Naive thymus-derived CD4-positive, alpha-beta T cell (primary cell): ENCODE results near the gene IKZF1. TPM values are rescaled to one million over a fixed set of nuclear protein-coding genes. Genes with fewer than 3 reads are reported as not detected.

Experiments used
- ATAC-seq: fragments of 150-1000 bp; cut with Tn5 transposase; 2 replicates; pipeline ENCODE4 v1.10.0; 2021; ENCODE audit warnings: mild to moderate bottlenecking, moderate library complexity
- CTCF ChIA-PET: fragments of 350-600 bp; sonication (Branson Sonifier 250); formaldehyde crosslinking; loops from one replicate; lab custom pipeline; 2021; ENCODE audit warnings: antibody characterized with exemption; lab: Charles Lee
- POLR2A ChIA-PET: fragments of 350-600 bp; sonication (Branson Sonifier 250); formaldehyde crosslinking; loops from one replicate; lab custom pipeline; 2021; ENCODE audit warnings: antibody characterized with exemption, inconsistent platforms; lab: Charles Lee
- DNase-seq, 9 donors: peaks; one replicate each; pipeline versions ENCODE4 v3.0.0 to v3.0.0-alpha.2; 2020 to 2022; ENCODE audit warnings: mixed read lengths in 1 of 9
- H3K27ac ChIP-seq: one replicate; pipeline ENCODE4 v1.7.0; 2013; ENCODE audit warnings: mild to moderate bottlenecking, low read depth, low read length, moderate library complexity
- H3K27me3 ChIP-seq, 2 donors: one replicate each; pipeline ENCODE4 v1.7.0; 2013; ENCODE audit warnings: low read length in 2 of 2, mild to moderate bottlenecking in 2 of 2, moderate library complexity in 2 of 2; ENCODE audit not compliant: control insufficient read depth in 2 of 2, insufficient read depth in 2 of 2
- H3K36me3 ChIP-seq, 3 experiments: 1 replicate in 2 of 3; 2 replicates in 1 of 3; pipeline ENCODE4 v1.7.0; 2013; ENCODE audit warnings: low read length in 3 of 3, mild to moderate bottlenecking in 3 of 3, moderate library complexity in 1 of 3; ENCODE audit not compliant: insufficient read depth in 3 of 3, control insufficient read depth in 2 of 3
- H3K4me1 ChIP-seq, 2 donors: one replicate each; pipeline ENCODE4 v1.7.0; 2013; ENCODE audit warnings: low read length in 2 of 2, mild to moderate bottlenecking in 2 of 2, moderate library complexity in 1 of 2; ENCODE audit not compliant: control insufficient read depth in 2 of 2, insufficient read depth in 2 of 2
- H3K4me3 ChIP-seq: 2 replicates; pipeline ENCODE4 v1.7.0; 2013; ENCODE audit warnings: mild to moderate bottlenecking, low read length
- H3K9me3 ChIP-seq, 3 experiments: 1 replicate in 2 of 3; 2 replicates in 1 of 3; pipeline ENCODE4 v1.7.0; 2013; ENCODE audit warnings: low read length in 3 of 3; ENCODE audit not compliant: control insufficient read depth in 2 of 3
- H3K27ac Mint-ChIP-seq, 9 donors: one replicate each; pipeline ENCODE4 v1.8.0; 2020 to 2022; ENCODE audit warnings: mixed read lengths in 9 of 9, mild to moderate bottlenecking in 8 of 9, moderate library complexity in 5 of 9, inconsistent platforms in 2 of 9
- H3K27me3 Mint-ChIP-seq, 5 donors: one replicate each; pipeline ENCODE4 v1.8.0; 2021 to 2022; ENCODE audit warnings: mixed read lengths in 5 of 5, mild to moderate bottlenecking in 1 of 5
- H3K36me3 Mint-ChIP-seq, 5 donors: one replicate each; pipeline ENCODE4 v1.8.0; 2020 to 2022; ENCODE audit warnings: mixed read lengths in 5 of 5, mild to moderate bottlenecking in 3 of 5, inconsistent platforms in 1 of 5
- H3K4me1 Mint-ChIP-seq, 7 donors: one replicate each; pipeline ENCODE4 v1.8.0; 2020 to 2022; ENCODE audit warnings: mixed read lengths in 7 of 7, mild to moderate bottlenecking in 3 of 7, inconsistent platforms in 1 of 7
- H3K4me3 Mint-ChIP-seq, 10 donors: one replicate each; pipeline ENCODE4 v1.8.0; 2020 to 2022; ENCODE audit warnings: mild to moderate bottlenecking in 10 of 10, mixed read lengths in 10 of 10, moderate library complexity in 6 of 10, inconsistent platforms in 2 of 10
- H3K9me3 Mint-ChIP-seq, 11 donors: one replicate each; pipeline ENCODE4 v1.8.0; 2020 to 2022; ENCODE audit warnings: mixed read lengths in 11 of 11, mild to moderate bottlenecking in 4 of 11, inconsistent platforms in 1 of 11, moderate library complexity in 1 of 11
- intact Hi-C, 2 donors: fragments of 100-400 bp; cut with micrococcal nuclease; formaldehyde crosslinking; loops; one replicate each; pipeline ENCODE4 v1.15.1; 2023
- polyA plus RNA-seq, 2 donors: library from polyadenylated mRNA; unstranded; fragments of 300-500 nt; fragmentation: Illumina TruSeq; gene quantifications; one replicate each; pipeline ENCODE4 v1.2.3, GENCODE V29; 2021
- total RNA-seq, 6 experiments: library from RNA in 5 of 6; stranded (reverse) in 5 of 6; gene quantifications; 1 replicate in 5 of 6; 2 replicates in 1 of 6; pipeline ENCODE4 v1.2.3 and lab custom pipeline; 2021 to 2026

Gene IKZF1
- total and polyA plus RNA-seq, 7 experiments from 2014 or later: 258 to 548 (median 434) TPM

DNA sequence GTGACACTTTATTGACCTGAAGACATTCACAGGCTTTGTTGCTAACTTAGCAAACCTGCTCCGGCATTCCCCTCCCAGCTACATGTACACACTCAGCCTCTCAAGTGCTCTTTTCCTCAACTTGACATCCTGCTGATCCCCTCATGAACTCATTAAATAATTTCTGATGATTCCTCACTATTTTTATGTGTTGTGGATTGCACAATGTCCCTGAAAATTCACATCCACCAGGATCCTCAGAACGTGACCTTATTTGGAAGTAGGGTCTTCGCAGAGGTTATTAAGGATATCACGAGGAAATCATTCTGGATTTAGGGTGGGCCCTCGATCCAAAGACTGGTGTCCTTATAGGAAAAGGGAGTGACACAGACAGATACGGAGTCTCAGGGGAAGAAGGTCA, 118.3 kb downstream of the IKZF1 start:
- H3K27me3 Mint-ChIP-seq: no peaks in the 10 kb centered on the region
- H3K27ac Mint-ChIP-seq: no peak overlapping the region

DNA sequence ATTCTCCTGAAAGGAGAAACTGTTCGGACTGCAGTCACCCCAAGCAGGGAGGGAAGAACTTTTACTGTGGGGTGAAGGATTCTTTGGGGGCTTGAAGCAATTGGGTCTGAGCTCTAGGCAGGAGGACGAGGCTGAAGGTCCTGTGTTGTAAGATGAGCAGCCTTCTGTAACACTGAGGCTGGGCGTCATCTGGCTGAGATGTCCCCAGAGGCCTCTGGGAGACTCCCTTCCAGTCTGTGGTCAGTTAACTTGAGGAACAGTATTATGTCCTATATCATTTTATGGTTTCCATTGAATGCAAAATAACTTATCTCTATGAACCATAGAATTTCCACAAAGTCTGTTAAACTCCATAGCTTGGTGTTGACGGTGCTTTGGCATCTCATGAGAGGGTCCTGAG, 119.3 kb downstream of the IKZF1 start:
- H3K4me3 Mint-ChIP-seq: no peak overlapping the region
- Histone ChIP-seq H3K4me1 (no peaks in the 10 kb centered on the region), H3K4me3 (no peak overlapping the region), H3K36me3 (no peaks in the 10 kb centered on the region), H3K9me3 (no peaks in the 10 kb centered on the region), H3K27ac (no peak overlapping the region), H3K27me3 (no peaks in the 10 kb centered on the region)
- ChIA-PET CTCF (no interaction called here), POLR2A (no interaction called here)
- H3K27ac Mint-ChIP-seq: no peak overlapping the region
- no peak for DNase-seq
- H3K4me1 Mint-ChIP-seq: no peaks in the 10 kb centered on the region
- ATAC-seq: no peak
- no peaks in the 10 kb centered on the region for H3K36me3 Mint-ChIP-seq
- no peaks in the 10 kb centered on the region for H3K9me3 Mint-ChIP-seq
- intact Hi-C loops: no loop called here
- no peaks in the 10 kb centered on the region for H3K27me3 Mint-ChIP-seq

More for the DNA sequence above, 118.3 kb downstream of the IKZF1 start:
- Mint-ChIP-seq H3K36me3 (no peaks in the 10 kb centered on the region), H3K4me1 (peaks cover 0 to 3% (median under 1%) of the 10 kb centered on the region in 7 donors), H3K4me3 (no peak overlapping the region), H3K9me3 (no peaks in the 10 kb centered on the region)
- H3K27me3 ChIP-seq: no peaks in the 10 kb centered on the region
- POLR2A ChIA-PET: no interaction called here
- no peak overlapping the region for H3K27ac ChIP-seq
- intact Hi-C loops: no loop called here
- DNase-seq (no peak), ATAC-seq (no peak)
- no peaks in the 10 kb centered on the region for H3K36me3 ChIP-seq
- H3K9me3 ChIP-seq: no peaks in the 10 kb centered on the region
- no peak overlapping the region for H3K4me3 ChIP-seq
- CTCF ChIA-PET: interaction anchor here (0.5 to 2.7 kb wide), 4 partner anchors 217 to 718 kb away, joined by 3 to 12 read pairs (median 6); no protein-coding TSS in a partner anchor
- H3K4me1 ChIP-seq: no peaks in the 10 kb centered on the region

DNA sequence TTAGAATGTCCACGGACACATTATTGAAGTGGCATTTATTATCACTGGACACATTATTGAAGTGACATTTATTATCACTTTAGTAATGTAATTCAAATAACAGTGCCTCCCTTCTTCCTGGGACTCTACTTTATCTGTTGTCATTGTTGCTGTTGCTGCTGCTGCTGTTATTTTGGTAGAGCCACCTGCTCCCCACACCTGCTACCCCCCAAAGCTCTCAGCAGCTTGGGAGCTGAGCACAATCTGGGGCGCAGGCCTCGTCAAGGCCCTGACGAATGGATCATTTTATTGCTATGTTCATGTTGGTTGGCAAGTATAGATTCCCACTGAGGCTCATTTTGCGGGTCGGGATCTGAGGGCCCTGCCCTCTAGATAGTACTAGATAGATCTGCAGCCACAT, 120.8 kb downstream of the IKZF1 start:
- Mint-ChIP-seq H3K4me1 (no peaks in the 10 kb centered on the region), H3K4me3 (no peak overlapping the region), H3K9me3 (no peaks in the 10 kb centered on the region), H3K36me3 (no peaks in the 10 kb centered on the region), H3K27me3 (no peaks in the 10 kb centered on the region), H3K27ac (no peak overlapping the region)
- no peaks in the 10 kb centered on the region for H3K27me3 ChIP-seq
- no peak overlapping the region for H3K27ac ChIP-seq
- ChIA-PET CTCF (no interaction called here), POLR2A (interaction anchor here (1.1 kb wide), 1 partner anchor 12 kb away, joined by 4 read pairs; no protein-coding TSS in a partner anchor)
- no peaks in the 10 kb centered on the region for H3K4me1 ChIP-seq
- DNase-seq (no peak), ATAC-seq (no peak)
- H3K9me3 ChIP-seq: no peaks in the 10 kb centered on the region
- no peak overlapping the region for H3K4me3 ChIP-seq
- intact Hi-C loops: no loop called here
- H3K36me3 ChIP-seq: no peaks in the 10 kb centered on the region

DNA sequence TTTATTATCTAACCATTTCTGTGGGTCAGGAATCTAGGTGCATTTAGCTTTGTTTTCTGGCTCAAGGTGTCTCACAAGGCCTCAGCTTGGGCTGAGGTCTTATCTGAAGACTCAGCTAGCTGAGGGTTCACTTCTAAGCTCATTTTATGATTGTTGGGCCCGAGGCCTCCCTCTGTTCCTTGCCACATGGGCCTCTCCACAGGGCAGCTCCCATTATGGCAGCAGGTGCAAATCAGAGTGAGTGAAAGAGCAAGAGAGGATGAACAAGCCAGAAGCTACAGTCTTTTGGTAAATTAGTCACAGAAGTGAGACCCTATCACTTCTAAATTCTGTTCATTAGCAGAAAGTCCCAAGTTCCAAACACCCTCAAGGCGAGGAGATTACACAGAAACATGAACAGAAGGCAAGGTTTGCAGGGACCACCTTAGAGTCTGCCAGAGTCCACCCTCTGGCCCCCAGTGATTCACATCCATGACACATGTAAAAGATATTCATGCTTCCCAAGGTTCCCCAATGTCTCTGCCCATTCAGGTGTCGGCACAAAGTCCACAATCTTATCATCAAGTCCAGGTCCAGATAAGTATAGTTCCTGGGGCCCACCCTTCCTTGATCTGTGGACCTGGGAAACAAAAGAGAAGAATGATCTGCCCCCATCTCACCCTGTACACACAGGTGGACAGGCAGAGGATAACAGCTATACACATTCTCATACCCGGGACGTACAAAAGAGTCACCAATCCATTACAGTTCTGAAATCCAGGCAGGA, 121.9 kb downstream of the IKZF1 start:
- POLR2A ChIA-PET: interaction anchor here (0.7 to 1.4 kb wide), 2 partner anchors 8 to 11 kb away, joined by 3 to 4 read pairs; no protein-coding TSS in a partner anchor
- H3K4me1 Mint-ChIP-seq: no peaks in the 10 kb centered on the region
- DNase-seq (no peak), ATAC-seq (no peak)
- H3K27me3 Mint-ChIP-seq: no peaks in the 10 kb centered on the region
- H3K9me3 ChIP-seq: no peaks in the 10 kb centered on the region
- H3K27ac Mint-ChIP-seq: peak overlapping the region in 1 of 9 donors; percentile 20
- no peak overlapping the region for H3K4me3 ChIP-seq
- H3K27me3 ChIP-seq: no peaks in the 10 kb centered on the region
- H3K9me3 Mint-ChIP-seq: no peaks in the 10 kb centered on the region
- no peaks in the 10 kb centered on the region for H3K36me3 ChIP-seq
- intact Hi-C loops: no loop called here
- H3K36me3 Mint-ChIP-seq: no peaks in the 10 kb centered on the region
- CTCF ChIA-PET: interaction anchor here (0.9 to 1.7 kb wide), 3 partner anchors 9 to 334 kb away, joined by 3 to 4 read pairs (median 4); partner anchors contain the start of gene ZPBP
- no peaks in the 10 kb centered on the region for H3K4me1 ChIP-seq
- no peak overlapping the region for H3K4me3 Mint-ChIP-seq
- no peak overlapping the region for H3K27ac ChIP-seq

DNA sequence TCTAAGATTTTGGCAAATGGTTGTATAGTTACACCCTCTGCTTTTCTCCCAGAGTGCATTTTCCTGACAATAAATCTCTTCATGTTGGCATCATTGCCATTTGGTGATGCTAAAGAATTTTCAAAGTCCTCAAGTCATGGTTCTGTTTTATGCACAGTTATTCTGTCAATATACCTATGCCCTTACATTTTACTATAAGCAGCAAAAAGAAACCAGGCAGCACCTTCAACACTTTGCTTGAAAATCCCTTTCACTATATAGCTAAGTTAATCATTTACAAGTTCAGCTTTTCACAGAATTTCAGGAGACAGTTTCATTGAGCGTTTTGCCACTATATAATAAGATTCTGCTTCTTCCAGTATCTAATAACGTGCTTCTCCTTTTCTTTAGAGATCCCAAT, 123.0 kb downstream of the IKZF1 start:
- ChIA-PET POLR2A (interaction anchor here (0.7 to 1.4 kb wide), 3 partner anchors 9 to 12 kb away, joined by 3 to 4 read pairs (median 3); no protein-coding TSS in a partner anchor), CTCF (interaction anchor here (0.9 to 1.7 kb wide), 3 partner anchors 10 to 335 kb away, joined by 3 to 4 read pairs (median 4); partner anchors contain the start of gene ZPBP)
- Mint-ChIP-seq H3K9me3 (no peaks in the 10 kb centered on the region), H3K4me1 (no peaks in the 10 kb centered on the region), H3K36me3 (no peaks in the 10 kb centered on the region), H3K27ac (no peak overlapping the region), H3K4me3 (no peak overlapping the region), H3K27me3 (no peaks in the 10 kb centered on the region)
- Histone ChIP-seq H3K9me3 (no peaks in the 10 kb centered on the region), H3K4me1 (no peaks in the 10 kb centered on the region), H3K27ac (no peak overlapping the region), H3K4me3 (no peak overlapping the region), H3K27me3 (no peaks in the 10 kb centered on the region), H3K36me3 (no peaks in the 10 kb centered on the region)
- intact Hi-C loops: no loop called here
- no peak for ATAC-seq
- DNase-seq: no peak

DNA sequence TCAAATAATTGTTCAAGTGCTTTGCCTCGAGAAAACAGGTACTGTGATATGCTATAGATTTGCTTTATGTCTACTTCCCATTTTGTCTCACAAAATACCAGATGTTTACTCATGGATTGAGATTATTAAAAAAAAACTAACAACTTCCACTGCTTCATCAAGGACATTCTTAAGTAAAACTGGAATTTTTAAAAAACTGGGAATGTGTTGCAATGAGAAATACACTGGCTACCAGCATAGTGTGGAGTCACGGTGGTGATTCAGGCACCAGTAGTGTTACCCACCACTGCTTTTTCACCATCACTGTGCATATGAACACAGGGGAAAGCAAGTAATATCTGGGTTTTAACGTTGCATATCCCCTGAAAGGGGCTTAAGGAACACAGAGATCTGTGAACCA, 124.4 kb downstream of the IKZF1 start:
- ATAC-seq: no peak

More for the DNA sequence above, 124.4 kb downstream of the IKZF1 start:
- no peaks in the 10 kb centered on the region for H3K36me3 Mint-ChIP-seq
- H3K9me3 Mint-ChIP-seq: no peaks in the 10 kb centered on the region
- H3K4me1 ChIP-seq: no peaks in the 10 kb centered on the region
- POLR2A ChIA-PET: interaction anchor here (1.0 kb wide), 1 partner anchor 11 kb away, joined by 3 read pairs; no protein-coding TSS in a partner anchor
- CTCF ChIA-PET: no interaction called here
- H3K4me3 ChIP-seq: no peak overlapping the region
- no peaks in the 10 kb centered on the region for H3K36me3 ChIP-seq
- no peaks in the 10 kb centered on the region for H3K4me1 Mint-ChIP-seq
- no peak for DNase-seq
- H3K9me3 ChIP-seq: no peaks in the 10 kb centered on the region
- H3K27ac Mint-ChIP-seq: no peak overlapping the region
- H3K27me3 Mint-ChIP-seq: no peaks in the 10 kb centered on the region
- intact Hi-C loops: no loop called here
- no peak overlapping the region for H3K27ac ChIP-seq
- H3K27me3 ChIP-seq: no peaks in the 10 kb centered on the region
- no peak overlapping the region for H3K4me3 Mint-ChIP-seq
